ENCODE data around the gene CCDC70.

CCDC70 gene

GRCh38 chr13:51828730-51829567, 32.8 kb upstream of the CCDC70 start:
- in situ Hi-C loops (cut with HindIII; ENCODE audit: low sequenced_read_pairs): loop anchor here (5.0 kb wide), 1 partner anchor 43 kb away; no protein-coding TSS in a partner anchor

GRCh38 chr13:51829568-51829899, 32.2 kb upstream of the CCDC70 start:
- in situ Hi-C loops (cut with HindIII; ENCODE audit: low sequenced_read_pairs): loop anchor here (5.0 kb wide), 1 partner anchor 43 kb away; no protein-coding TSS in a partner anchor

- in situ Hi-C loops (cut with HindIII; ENCODE audit: low sequenced_read_pairs): no loop called here
These were observed 30.2 kb upstream of the CCDC70 start for GRCh38 chr13:51831519-51831918.

- in situ Hi-C loops (cut with HindIII; ENCODE audit: low sequenced_read_pairs): no loop called here
These were observed 29.2 kb upstream of the CCDC70 start for GRCh38 chr13:51832471-51833152.

- in situ Hi-C loops (cut with HindIII; ENCODE audit: low sequenced_read_pairs): no loop called here
These were observed 27.8 kb upstream of the CCDC70 start for GRCh38 chr13:51833980-51834379.

GRCh38 chr13:51834581-51835171, 27.1 kb upstream of the CCDC70 start:
- in situ Hi-C loops (cut with HindIII; ENCODE audit: low sequenced_read_pairs): no loop called here

GRCh38 chr13:51837016-51837415, 24.8 kb upstream of the CCDC70 start:
- in situ Hi-C loops (cut with HindIII; ENCODE audit: low sequenced_read_pairs): no loop called here

GRCh38 chr13:51838240-51838846, 23.4 kb upstream of the CCDC70 start:
- in situ Hi-C loops (cut with HindIII; ENCODE audit: low sequenced_read_pairs): no loop called here

GRCh38 chr13:51839711-51840540, 21.8 kb upstream of the CCDC70 start:
- in situ Hi-C loops (cut with HindIII; ENCODE audit: low sequenced_read_pairs): no loop called here

- in situ Hi-C loops (cut with HindIII; ENCODE audit: low sequenced_read_pairs): no loop called here
These were observed 20.9 kb upstream of the CCDC70 start for GRCh38 chr13:51840917-51841316.

- in situ Hi-C loops (cut with HindIII; ENCODE audit: low sequenced_read_pairs): no loop called here
These were observed 20.0 kb upstream of the CCDC70 start for GRCh38 chr13:51841732-51842131.

GRCh38 chr13:51843529-51843928, 18.2 kb upstream of the CCDC70 start:
- in situ Hi-C loops (cut with HindIII; ENCODE audit: low sequenced_read_pairs): no loop called here

GRCh38 chr13:51844862-51845573, 16.8 kb upstream of the CCDC70 start, which contains the start of gene TMEM272:
TMEM272 (minus strand) TSS chr13:51845177; CDS start chr13:51838530, 6,647 bp downstream.
- in situ Hi-C loops (cut with HindIII; ENCODE audit: low sequenced_read_pairs): no loop called here

- in situ Hi-C loops (cut with HindIII; ENCODE audit: low sequenced_read_pairs): no loop called here
These were observed 16.0 kb upstream of the CCDC70 start for GRCh38 chr13:51845574-51846318.

GRCh38 chr13:51846756-51847155, 15.0 kb upstream of the CCDC70 start:
- in situ Hi-C loops (cut with HindIII; ENCODE audit: low sequenced_read_pairs): no loop called here

GRCh38 chr13:51848674-51849073, 13.1 kb upstream of the CCDC70 start:
- in situ Hi-C loops (cut with HindIII; ENCODE audit: low sequenced_read_pairs): no loop called here

GRCh38 chr13:51849145-51850101, 12.3 kb upstream of the CCDC70 start:
- in situ Hi-C loops (cut with HindIII; ENCODE audit: low sequenced_read_pairs): no loop called here
